NCI-H460 (cell line): ENCODE measurements around the gene NCKIPSD. TPM values are rescaled to one million over a fixed set of nuclear protein-coding genes. Genes with fewer than 3 reads are reported as not detected.

Source experiments
- DNase-seq: peaks from one replicate; pipeline ENCODE4 v3.0.0-alpha.2; 2016; ENCODE audit warnings: low read depth; ENCODE audit errors: extremely low read depth
- total RNA-seq: library from RNA; depleted of rRNA; stranded (reverse); fragments of >200 nt; shearing (Covaris generic); gene quantifications from 2 replicates; pipeline ENCODE4 v1.2.3, GENCODE V29; 2014

NCKIPSD gene
- total RNA-seq, 1 experiment from 2014 or later = 15.9 TPM

DNA sequence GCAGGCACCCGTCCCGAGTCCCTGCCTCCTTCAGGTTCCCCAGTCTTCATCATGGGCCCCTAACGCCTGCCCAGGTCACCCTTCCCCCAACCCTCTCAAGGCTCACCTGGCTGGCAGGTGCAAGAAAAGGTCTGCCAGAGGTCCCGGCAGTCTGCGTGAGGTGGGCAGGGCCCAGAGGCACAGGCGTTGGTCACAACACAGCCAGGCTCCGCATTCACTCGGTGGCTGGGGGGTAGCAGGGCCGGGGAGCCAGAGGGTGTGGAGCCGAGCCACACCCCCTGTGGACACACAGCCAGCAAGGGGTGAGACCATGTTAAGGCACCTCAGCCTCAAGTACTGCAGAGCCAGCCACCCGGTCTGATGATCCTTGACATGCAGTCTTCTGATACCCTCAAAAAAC is 33.9 kb downstream of the NCKIPSD start:
- no peak for DNase-seq

DNA sequence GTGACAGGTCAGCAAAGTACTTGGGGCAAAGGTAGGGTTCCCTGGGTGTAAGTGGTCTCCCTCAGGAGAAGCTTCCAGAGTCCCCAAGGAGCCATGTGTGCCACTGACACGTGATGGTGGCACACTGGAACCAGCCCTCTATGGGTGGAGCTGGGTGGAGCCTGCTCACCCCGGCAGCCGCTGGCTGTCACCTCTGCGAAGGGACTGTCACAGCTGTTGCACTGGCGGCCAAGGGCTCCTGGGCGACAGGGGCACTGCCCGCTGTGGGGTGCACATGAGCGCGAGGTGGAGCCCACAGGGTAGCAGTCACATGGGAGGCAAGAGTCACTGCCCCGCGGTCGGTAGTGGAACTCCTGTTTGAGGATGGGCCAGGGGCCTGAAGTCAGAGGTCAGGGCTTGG is 35.0 kb downstream of the NCKIPSD start:
- DNase-seq = no peak

DNA sequence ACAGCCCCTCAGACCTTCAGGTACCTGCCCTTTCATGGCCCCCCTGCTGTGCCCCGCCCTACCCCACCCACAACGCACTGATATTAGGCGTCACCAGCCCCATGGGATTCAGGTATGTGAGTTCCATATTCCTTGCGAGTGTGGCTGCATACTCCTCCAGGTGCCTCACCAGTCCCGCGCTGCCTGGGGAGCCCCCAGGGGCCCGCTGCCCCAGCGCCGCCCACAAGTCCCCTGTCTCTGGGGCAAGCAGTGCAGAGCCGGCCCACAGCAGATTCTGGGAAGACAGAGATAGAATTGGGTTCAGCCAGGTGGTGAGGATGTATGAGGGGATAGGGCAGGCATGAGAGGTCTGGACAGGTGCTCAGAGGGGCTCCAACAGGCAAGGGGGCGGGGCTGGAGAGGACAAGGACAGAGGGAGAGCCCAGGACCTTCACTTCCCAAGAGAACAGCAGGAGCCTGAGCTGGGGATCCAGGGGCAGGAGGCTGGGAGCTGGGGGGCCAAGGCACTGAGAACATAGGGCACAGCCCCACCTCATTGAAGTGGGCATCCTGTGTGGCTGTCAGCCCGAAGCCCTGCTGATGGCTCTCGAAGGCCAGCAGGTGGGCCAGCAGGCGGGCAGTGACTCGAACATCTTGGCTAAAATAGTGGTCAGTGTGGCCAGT is 37.4 kb downstream of the NCKIPSD start:
- no peak for DNase-seq

- DNase-seq = no peak
Measured at GRCh38 chr3:48647714-48648113, 38.0 kb downstream of the NCKIPSD start.

DNA sequence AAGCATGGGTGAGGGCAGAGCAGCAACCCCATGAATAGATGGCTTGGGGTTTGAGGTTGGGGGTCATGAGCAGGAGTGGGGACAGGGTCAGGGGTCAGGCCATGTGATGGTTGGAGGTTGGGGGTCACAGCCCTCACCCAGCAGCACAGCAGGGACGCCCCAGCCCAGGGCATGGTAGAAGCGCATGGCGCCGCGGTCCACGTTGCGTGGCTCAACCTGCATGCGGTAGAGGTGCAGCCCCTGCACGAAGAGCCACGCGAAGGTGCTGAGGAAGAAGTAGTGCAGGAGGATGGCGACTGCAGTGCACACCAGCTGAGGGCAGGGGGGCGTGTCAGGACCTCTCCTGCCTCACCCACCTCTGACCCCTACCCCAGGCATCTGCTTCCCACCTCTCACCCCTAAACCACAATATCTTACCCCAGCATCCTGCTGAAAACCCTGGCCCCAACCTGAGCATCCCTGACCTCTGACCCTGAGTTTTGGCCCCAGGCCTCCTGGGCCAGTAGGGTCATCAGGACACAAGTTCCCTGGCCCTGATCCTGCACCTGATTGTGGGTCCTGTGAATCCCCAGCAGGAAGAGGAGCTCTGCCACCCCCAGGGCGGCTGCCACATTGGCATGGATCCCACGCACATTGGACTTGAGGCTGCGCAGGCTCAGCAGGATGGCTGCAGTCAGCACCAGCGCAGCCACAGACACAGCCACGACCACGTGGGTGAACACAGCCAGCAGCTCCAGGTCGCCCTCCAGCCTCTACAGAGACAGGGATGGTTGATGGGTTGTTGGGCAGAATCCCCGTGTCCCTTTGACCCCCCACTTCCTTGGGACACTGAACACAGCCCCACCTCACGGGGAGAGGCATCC is 40.6 kb downstream of the NCKIPSD start:
- DNase-seq = no peak

DNA sequence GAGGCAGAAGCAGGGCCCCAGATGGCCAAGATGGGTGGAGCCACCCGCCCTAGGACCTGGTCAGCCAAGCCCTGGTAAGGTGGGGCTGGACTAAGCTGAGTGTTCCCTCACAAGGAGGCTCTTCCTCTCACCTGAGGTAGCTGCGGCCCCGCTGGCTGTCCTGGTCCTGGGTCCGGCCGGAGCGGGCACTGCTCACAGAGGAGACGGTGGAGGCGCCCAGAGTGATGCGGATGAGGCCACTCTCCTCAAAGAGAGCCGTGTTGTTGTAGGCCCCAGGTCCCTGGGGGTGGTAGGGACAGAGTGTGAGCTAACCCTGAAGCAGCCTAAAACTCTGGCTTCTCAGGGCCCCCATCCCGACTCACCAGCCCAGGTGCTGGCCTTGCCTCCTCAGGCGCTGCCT is 43.1 kb downstream of the NCKIPSD start:
- no peak for DNase-seq

DNA sequence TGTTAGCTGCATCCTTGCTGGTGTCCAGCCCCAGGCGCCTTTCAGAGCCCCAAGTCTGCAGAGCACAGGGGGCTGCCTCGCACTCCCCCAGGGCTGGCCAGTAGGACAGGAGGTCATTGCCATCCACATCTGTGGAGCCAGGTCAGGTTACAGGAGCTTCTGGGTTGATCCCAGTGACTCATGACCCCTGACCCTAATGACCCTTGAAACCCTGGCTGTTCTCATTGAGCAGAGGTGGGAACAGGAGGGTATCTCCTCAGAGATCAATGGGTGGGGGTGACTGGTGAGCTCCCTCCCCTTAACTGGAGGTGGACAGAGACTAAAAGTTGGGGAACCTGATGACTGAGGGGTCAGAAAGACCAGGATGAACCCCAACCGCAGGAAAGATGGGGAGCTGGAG is 44.3 kb downstream of the NCKIPSD start:
- DNase-seq = no peak

DNA sequence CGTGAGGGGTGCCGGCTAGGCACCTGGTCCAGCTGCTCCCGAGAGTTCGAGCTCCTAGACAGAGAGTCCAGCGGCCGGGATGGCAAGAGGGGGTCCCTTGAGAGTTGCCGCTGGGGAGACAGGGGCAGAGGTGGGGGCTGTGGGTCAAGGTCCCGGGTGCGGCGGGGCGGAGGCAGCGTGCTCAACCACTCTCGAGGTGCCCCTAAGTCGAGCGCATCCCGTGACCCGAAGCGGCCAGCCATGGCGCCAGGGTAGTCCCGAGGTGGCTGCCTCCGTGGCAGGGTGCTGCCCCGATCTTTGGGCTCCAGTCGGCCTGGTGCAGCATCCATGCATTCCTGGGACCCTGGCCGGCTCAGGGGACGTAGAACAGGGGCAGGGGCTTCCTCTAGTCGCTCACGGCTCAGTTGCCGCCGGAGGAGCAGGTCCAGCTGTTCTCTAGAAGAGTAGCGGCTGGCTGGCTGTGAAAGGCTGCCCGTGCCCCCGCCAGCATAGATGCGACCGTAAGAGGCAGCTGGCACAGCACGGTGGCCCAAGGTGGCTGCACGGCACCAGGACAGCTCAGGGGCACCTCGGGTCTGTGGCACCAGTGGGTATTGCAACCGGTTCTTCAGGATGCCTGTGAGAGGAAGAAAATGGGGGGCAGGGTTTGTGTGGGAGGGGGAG is 45.6 kb downstream of the NCKIPSD start:
- DNase-seq = no peak

DNA sequence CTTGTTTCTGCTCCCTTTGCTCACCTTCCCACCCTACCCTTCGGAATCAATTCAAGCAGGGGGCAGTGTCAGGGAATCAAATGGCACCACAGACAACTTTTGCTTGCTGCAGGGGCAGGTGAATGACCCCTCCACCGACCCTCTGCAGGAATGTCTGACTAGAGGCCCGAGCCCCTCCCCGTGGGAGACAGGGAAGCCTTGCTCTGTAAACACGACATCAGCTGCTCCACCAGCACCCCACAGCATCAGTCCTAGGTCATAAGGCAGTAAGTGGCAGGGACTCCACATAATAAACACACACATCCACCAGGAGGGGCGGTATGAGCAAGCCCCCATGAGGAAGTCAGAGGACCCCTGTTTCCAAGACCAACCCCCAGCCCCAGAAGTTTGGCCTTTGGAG is 48.4 kb downstream of the NCKIPSD start:
- no peak for DNase-seq

GRCh38 chr3:48636149-48636655 is 49.5 kb downstream of the NCKIPSD start:
- no peak for DNase-seq

- DNase-seq = peak; percentile 90
Measured at GRCh38 chr3:48635222-48636021, 50.3 kb downstream of the NCKIPSD start, which contains the start of gene SLC26A6. TSS of gene SLC26A6 (minus strand) at chr3:48635461. CDS start at chr3:48635393, 68 bp downstream.

GRCh38 chr3:48634661-48635221 is 51.0 kb downstream of the NCKIPSD start:
- DNase-seq = no peak

DNA sequence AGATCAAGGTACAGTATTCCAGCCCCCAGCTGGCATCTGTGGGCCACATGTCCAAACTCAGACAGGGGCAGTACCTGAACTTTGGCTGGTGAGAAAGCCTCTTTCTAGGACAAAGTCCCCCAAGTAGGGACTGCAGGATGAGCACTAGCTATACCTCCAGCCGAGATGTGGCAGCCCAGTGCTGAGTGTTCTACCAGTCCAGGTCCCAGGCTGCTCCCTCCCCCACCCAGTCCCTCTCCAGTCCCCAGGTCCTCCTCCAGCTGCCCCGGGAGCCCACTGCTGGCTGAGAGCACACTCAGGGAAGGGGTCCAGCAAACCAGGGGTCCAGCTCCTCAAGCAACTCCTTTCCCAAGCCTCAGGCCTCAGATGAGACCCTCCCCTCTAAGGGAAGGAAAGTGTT is 52.0 kb downstream of the NCKIPSD start:
- DNase-seq = no peak

DNA sequence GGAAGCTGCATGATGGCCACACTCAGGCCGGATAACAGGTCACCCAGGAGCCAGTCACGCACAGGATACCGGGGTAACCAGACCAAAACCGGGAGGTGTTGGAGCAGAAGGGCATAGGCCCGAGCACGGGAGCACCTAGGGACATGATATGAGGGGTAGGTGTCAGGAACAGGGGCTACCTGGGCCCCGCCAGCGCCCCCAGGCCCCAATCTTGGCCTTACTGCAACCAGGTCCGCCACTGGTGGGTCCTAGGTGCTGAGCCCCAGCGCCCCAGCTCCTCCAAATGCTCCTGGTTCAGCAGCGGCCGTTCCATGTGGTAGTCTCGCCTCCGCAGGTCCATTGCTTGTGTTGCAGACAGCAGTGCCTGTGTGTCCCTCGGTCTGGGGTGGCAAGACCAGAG is 52.5 kb downstream of the NCKIPSD start:
- DNase-seq = no peak

DNA sequence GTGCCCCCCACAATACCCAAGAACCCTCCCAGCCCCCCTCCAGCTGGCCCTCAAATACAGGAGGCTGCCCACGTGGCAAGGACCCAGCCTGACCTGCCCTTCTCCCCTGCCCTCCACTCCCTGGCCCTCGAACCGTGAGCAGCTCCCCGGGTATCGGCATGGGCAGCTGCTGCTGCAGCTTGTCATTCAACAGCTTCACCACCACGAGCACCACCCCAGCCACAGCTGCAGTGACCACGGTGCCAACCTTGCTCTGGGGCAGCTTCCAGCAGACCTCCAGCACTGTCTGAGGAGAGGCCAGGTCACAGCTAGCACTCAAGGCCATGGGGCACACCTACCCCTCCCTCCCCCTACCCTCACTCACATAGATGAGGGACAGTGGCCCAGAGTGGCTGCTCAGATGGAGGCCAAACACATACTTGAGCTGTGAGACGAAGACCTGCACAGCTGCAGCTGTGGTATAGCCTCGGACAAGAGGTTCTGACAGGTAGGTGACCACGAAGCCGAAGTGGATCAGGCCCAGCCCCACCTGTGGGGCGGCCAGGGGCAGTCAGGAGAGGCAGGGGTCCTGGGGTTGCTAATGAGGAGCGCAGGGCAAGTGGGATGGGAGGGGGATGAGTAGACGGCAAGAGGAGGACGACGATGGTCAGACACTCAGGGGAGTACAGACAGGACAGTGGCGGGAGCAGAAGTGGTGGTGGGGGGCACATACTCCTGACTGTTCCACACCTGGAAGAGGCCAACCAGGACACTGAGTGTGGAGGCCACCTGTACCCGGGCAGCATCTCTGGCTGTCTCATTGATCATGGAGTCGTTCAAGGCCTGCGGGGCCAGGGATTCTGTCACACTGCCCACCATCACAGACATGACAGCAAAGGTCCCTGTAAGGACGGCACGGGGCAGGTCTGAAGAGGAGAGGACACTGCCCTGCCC is 53.9 kb downstream of the NCKIPSD start:
- no peak for DNase-seq

DNA sequence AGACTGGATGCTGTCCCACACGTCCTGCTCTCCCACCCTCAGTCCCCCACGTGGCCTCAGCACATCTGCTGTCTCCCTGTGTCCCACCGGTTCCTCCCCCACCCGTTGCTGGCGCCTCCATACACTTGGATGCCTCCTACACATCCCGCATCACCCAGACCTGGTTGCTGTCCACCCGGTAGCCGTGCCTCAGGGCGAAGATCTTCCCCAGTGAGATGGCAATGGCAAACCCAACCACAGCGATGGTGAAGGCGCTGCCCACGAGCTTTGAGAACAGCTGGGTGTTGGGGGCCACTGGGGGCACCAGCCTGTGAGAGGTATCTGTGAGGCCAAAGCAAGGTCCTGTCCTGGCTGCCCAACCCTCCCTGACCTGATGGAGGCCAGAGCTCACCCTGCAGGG is 54.9 kb downstream of the NCKIPSD start:
- DNase-seq = no peak

DNA sequence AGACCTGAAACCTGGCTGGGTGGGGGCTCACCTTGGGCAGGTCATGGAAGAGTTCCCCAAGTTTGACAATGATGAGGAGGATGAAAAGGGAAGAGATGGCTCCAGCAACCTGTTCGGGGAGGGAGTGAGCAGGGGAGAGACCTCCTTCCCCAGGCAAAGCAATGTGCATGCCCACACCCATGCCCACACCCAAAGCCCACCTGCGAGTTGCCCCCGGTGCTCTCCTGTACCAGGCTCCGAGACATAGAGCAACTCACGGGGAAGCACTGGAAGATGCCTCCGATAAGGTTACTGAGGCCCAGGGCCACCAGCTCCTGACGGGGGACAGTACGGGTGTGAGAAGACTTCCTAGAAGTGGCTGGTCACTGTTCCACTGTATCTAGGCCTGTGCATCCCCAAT is 55.3 kb downstream of the NCKIPSD start:
- DNase-seq = no peak

DNA sequence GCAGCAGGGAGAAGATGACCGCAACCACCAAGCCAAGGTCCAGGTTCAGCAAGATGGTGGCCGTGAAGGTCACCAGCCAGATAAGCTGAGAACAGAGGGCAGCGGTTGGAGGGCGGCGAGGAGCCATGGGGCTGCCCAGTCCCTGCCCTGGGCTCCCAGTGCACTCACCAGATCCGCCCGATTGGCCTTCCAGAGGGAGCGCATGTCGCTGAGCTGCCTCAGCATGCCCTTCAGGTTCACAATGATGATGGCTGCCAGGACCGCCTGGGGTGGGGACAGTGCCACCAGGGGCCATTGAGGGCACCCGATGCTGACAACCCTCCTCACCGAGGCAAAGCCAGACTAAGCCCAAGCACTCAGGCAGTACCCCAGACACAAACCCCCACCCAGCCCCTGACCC is 55.8 kb downstream of the NCKIPSD start:
- DNase-seq = no peak
